KOPT-K1 (cell line): Measurements from ENCODE around the gene CLCNKA.

ENCODE experiments used
- H3K27ac ChIP-seq: fragments of 200-600 bp; sonication (generic); 2 replicates; pipeline ENCODE4 v1.5.1; 2016; ENCODE audit warnings: antibody characterized with exemption, mild to moderate bottlenecking, low read depth, low read length; ENCODE audit not compliant: poor library complexity, severe bottlenecking
- H3K36me3 ChIP-seq: fragments of 200-600 bp; sonication (generic); 2 replicates; pipeline ENCODE4 v1.5.1; 2017; ENCODE audit warnings: antibody characterized with exemption, mild to moderate bottlenecking, low read length, moderate library complexity; ENCODE audit not compliant: insufficient read depth
- H3K9me3 ChIP-seq: fragments of 200-600 bp; sonication (generic); 2 replicates; pipeline ENCODE4 v1.5.1; 2017; ENCODE audit warnings: antibody characterized with exemption, low read length, mild to moderate bottlenecking; ENCODE audit not compliant: insufficient read depth, poor library complexity, severe bottlenecking

The CLCNKA gene

DNA sequence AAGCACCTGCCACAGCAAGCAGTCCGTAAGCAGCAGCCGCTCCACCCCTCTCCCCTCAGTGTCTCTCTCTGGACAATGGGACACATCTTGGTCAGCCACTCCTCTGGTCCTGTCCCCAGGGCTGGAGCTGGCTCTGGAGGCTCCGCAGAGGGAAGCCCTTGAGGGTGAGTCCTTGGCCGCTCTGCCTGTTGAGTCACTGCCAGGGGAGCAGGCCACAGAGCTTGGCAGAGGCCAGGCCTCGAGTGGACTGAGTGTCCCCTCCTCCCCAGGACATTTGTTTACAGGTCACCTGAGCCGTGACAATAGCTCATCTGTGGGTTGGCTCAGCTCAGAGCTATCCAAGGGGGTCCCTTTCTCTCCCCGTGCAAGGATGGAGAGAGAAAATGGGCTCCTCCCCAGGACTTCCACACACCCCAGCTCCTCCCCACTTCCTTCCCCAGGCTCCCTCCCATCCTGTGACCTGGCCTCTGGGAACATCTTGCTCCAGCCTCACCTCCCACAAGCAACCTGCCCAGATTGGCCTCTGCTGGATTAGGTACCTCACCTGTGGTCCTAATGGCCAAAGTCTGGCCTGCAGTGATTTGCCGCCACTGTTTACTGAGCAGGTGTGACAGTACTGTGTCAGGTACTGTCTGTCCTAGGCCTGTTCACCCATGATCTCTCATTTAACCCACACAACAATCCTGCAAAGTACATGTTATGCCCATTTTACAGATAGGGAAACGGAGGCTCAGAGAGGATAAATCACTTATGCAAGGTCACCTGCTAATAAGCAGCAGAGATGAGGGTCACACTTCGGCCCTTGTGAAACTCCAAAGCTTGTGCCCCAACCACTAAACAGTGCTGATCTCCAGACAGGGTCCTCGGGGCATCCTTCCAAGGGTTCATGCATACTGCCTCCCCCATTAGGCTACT lies 46.8 kb downstream of the CLCNKA start:
- H3K27ac ChIP-seq, result no peak overlapping the region
- H3K36me3 ChIP-seq, result no peaks in the 10 kb centered on the region
- H3K9me3 ChIP-seq, result no peaks in the 10 kb centered on the region

GRCh38 chr1:16070640-16071355 lies 49.0 kb downstream of the CLCNKA start:
- H3K27ac ChIP-seq, result no peak overlapping the region
- no peaks in the 10 kb centered on the region for H3K36me3 ChIP-seq
- H3K9me3 ChIP-seq, result no peaks in the 10 kb centered on the region

DNA sequence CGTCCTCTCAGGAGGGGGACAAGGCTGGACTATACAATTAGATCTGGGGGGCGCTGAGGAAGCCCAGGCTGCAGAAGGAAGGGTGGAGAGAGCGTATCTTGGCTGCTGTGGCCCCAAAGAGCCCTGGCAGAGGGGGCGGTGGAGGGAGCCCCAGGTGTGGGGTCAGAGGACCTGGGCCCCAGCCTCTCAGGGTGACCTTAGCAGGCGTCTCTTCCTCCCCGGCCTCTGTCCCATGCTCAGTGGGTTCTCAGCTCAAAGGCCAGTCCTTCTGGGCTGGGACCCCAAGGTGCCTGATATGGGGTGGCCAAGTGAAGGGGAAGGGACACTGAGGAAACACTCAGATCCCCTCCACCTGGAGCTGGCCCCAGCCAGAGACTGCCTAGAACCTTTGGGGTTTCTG lies 49.8 kb downstream of the CLCNKA start:
- Histone ChIP-seq H3K9me3 (no peaks in the 10 kb centered on the region), H3K27ac (no peak overlapping the region), H3K36me3 (no peaks in the 10 kb centered on the region)

DNA sequence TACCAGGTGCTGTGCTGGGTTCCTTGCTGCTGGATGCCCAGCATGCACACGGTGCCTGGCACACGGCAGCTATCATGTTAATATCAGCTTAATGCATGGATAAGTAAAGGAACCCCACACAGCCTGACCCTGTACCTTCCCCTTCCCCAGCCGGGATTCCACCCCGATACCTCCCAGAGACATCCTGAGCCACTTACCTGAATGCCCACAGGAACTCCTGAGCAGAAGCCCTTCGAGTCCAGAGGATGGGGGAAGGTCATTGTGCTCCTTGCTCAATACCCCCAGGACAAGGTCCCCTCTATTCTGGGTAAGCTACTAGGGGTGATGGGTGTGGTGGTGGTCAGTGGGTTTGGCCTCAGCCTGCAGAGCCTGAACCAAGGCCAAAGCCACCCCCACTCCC lies 50.3 kb downstream of the CLCNKA start:
- H3K27ac ChIP-seq, result no peak overlapping the region
- no peaks in the 10 kb centered on the region for H3K9me3 ChIP-seq
- H3K36me3 ChIP-seq, result no peaks in the 10 kb centered on the region

DNA sequence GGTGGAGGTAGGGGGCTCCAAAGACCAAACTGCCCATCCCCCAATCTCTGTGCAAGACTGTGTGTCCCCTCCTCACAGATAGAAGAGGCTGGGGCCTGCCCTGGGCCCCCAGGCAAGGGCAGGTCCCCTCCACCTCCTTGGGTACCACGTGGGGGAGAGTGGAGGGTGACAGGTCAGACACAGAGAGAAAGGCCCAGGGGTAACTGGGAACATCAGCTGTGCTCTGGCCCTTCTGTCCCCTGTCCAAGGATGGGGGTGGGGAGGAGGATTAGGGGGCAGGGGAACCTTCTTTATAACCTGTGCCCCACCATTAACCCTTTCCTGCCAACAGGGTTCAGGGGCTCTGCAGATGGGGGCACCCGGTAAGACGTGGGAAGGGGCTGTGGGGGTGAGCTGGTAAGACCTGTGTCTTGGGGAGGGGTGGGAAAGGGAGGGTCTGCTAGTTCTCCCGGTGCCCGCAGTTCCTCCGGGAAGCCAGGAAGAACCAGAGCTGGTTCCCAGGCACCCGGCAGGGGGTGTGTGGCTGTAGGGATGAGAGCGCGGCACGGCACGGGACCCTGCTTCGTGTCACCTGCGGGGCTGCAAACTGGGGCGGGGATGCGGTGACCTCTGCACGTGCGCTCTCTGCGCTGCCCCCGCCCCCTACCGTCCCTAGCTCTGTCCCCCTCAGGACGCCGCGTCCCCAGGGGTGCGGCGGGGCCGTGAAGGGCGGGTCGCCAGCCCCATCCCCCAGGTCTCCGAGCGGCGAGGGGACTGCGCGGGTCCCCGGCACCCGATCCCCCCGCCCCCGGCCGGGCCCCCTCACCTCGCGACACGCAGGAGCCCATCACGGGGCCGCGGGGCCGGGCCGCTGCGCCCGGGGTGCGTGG lies 51.0 kb downstream of the CLCNKA start:
- no peaks in the 10 kb centered on the region for H3K9me3 ChIP-seq
- no peak overlapping the region for H3K27ac ChIP-seq
- no peaks in the 10 kb centered on the region for H3K36me3 ChIP-seq

GRCh38 chr1:16073490-16074119 lies 51.8 kb downstream of the CLCNKA start, which contains the start of gene FAM131C:
FAM131C (minus strand) TSS chr1:16073651; CDS start chr1:16073442, 209 bp downstream.
- Histone ChIP-seq H3K27ac (no peak within 1 kb of the TSS), H3K36me3 (no peaks in the 10 kb centered on the region), H3K9me3 (no peaks in the 10 kb centered on the region)

DNA sequence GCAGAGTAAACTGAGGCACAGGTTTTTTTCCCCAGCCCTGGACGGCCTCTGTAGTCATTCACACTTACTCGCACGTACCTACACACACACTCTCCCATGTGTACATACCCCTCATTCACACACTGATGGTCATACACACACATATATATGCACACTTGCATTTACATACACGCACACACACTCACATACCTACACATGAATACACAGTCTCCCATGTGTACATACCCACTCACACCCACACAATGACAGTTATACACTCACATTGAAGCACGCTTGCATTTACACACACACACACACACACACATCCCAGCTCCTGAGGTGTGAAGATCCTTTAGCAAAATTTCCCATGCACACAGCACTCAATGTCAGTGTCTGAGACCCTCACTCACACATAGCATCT lies 52.4 kb downstream of the CLCNKA start:
- Histone ChIP-seq H3K27ac (no peak overlapping the region), H3K36me3 (no peaks in the 10 kb centered on the region), H3K9me3 (no peaks in the 10 kb centered on the region)

DNA sequence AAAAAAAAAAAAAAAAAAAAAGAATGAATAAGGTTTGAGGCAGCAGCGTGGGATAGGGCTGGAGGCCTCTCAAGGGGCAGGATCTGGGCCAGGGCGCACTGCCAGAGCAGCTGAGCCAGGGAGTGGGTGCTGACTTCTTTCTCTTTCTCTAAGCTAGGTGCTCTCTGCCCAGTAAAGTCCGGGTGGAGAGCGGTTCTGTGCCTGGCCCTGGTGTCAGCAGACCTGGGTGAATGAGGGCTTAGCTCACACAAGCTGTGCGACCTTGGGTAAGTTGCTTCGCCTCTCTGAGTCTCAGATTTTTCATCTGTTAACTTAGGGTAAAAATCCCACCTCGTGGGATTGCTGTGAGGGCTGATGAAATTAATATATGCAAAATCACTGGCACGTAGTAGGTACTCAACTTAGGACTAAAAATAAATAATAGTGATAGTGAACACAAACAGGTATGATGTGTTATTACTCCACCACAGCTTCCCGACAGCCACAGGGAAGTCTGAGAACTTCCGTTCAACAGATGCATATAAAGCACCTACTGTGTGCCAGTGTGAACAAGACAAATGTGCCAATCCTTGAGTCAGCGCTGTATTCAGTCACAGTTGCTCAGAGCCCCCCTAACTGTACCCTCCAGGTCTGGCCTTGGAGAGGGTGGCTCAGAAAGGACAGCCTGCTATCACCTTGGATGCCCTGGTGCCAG lies 53.6 kb downstream of the CLCNKA start:
- Histone ChIP-seq H3K36me3 (no peaks in the 10 kb centered on the region), H3K27ac (no peak overlapping the region), H3K9me3 (no peaks in the 10 kb centered on the region)

DNA sequence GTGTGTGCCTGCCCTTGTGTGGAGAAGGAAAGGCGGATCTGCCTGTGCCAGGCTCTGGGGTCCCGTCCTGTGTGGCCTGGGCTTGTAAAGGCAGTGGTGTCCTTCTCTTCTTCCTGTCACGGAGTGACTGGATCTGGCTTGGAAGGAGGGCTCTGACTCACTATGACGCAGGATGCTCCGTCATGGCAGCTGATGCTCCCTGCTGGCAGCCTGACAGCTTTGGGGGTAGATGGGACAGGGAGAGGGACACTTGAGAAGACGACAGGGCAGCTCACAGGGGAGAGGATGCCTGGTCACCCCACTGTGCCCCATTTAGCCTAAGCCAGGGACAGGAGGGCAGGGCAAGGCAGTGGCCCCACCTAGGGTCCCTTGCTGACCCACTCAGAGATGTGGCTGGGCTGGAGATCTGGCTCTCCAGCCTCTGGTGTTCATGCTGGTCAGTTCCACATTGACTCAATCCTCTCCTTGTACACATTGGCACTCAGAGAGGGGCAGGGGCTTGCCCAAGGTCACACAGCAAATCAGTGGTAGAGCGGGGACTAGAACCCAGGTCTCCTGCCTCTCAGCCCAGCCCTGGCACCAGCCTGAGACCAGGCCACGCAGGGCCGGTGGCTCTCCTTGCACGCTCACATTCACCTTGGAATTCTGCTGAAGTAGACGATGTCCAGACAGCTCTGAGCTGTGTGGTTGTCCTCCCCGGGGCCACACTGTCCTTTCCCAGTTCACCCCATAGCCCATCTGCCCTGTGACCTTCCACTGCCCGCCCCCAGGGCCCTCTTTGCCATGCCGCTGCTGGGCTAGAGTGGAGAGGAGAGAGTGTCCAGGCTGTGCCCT lies 54.4 kb downstream of the CLCNKA start:
- Histone ChIP-seq H3K27ac (no peak overlapping the region), H3K36me3 (no peaks in the 10 kb centered on the region), H3K9me3 (no peaks in the 10 kb centered on the region)

DNA sequence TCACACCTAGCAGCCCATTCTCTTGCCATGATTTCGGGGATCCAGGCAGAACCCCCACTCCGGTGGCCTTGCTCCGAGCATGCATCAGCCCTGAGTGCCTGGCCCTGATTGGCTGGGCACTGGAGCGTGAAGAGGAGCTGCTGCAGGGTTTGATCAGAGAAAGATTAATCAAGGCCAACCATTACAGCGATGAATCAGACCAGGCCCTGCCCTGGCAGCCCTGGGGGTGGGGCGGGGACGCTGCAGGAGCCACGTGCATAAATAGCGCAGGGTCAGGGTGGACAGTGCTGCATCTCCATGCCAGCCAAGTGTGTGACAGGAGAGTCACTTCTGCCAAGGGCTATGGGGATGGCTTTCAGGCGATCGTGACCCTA lies 55.0 kb downstream of the CLCNKA start:
- no peaks in the 10 kb centered on the region for H3K9me3 ChIP-seq
- H3K27ac ChIP-seq, result no peak overlapping the region
- H3K36me3 ChIP-seq, result no peaks in the 10 kb centered on the region

DNA sequence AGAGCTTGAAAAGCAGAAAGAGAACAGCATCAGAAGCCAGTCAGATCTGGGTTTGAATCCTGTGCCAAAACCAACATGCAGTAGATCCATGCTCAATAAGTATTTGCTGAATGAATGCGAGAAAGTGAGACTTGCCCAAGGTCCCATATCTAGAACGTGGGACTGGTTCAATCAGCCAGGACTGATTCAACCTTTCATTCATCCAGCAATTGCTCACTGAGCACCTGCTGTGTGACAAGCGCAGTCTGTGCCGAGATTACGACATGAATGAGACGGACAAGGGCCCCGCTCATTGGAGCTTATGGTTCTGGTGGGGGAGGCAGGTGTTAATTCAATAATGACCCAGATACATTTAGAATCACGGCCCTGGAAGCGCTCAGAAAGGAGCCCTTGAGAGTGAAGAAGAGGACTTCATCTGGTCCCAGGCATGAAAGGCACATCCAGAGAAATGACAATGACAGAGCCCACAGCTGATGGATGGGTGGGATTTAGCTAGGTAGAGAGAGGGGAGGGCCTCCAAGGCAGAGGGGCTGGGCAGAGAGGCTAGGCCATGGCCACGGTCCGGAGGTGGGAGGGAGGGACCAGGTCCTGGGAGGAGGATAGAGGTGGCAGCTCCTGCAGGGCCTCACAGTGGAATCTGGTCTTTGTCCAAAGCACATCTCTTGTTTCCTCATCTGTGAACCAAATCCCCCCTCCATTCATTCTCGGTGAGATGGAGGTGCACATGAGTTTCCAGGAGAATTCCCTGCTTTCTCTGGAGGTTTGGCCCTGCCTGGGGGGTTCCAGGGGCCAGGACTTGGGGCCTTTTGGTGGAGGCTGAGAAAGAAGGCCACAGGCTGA lies 55.8 kb downstream of the CLCNKA start:
- Histone ChIP-seq H3K36me3 (no peaks in the 10 kb centered on the region), H3K27ac (no peak overlapping the region), H3K9me3 (no peaks in the 10 kb centered on the region)

- H3K9me3 ChIP-seq, result no peaks in the 10 kb centered on the region
- H3K36me3 ChIP-seq, result no peaks in the 10 kb centered on the region
- H3K27ac ChIP-seq, result no peak overlapping the region
These were observed 57.3 kb downstream of the CLCNKA start for GRCh38 chr1:16078925-16079656.
